HG02885 (cell line): ENCODE results near the gene CARM1.
"Not testable (repeated sequence)": the region's sequence is repeated elsewhere in the genome, so short reads cannot be mapped to it uniquely, and the experiment has no call there.

ENCODE experiments used
- ATAC-seq: cut with Tn5 transposase; IDR thresholded peaks from one replicate; pipeline ENCODE4 v1.9.1; 2021; ENCODE audit warnings: mild to moderate bottlenecking; ENCODE audit not compliant: unreplicated experiment, poor library complexity

CARM1 gene

DNA sequence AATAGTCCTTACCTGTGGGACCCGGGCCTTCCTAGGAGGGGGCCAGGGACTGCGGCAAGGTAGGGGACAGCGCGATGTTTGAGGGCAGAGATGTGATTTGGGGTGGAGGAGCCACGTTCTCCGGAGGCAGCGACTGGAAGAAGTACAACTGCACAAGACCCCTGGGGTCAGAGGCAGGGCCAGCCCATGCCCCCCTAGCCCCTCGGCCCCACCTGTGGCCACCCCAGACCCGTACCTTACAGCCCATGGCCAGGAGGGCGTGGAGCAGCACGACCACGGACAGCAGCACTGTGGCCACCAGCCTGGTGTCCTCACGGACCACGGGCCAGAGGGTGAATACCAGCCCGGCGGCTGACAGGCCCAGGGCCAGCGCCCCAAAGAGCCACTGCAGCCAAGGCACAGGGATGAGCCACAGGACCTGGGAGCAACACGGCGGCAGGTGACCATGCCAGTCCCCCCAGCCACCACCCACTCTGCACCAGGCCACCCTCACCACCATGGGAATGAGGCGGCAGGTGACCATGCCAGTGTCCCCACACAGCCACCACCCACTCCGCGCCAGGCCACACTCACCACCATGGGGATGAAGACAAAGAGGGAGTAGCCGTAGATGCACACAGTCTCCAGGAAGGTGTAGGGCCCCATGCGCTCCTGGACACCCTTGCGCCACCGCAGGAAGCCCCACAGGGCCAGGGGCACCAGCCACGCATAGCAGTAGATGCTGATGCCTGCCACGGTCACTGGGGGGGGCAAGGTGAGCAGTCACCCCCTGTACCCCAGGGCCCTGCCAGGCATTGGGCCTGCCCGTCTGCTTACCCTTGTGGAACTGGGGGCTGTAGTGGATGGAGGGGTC is 52.1 kb downstream of the CARM1 start:
- no peak for ATAC-seq

DNA sequence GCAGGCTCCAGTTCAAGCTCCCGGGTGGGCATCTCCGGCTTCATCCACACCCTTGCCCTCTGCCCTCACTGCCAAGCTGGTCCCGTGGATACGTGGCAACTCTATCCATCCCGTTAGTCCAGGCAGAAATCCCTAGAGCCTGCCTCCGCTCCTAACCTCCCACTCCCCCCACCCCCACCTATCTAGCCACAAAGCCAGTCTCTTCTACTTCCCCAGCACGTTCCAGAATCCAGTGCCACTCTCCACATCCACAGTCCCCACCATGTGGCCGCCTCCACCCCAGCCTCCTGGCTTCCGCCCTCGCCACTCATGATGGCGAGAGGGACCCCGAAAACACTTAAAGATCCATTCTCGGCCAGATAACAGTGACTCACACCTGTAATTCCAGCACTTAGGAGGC is 53.2 kb downstream of the CARM1 start:
- no peak for ATAC-seq

DNA sequence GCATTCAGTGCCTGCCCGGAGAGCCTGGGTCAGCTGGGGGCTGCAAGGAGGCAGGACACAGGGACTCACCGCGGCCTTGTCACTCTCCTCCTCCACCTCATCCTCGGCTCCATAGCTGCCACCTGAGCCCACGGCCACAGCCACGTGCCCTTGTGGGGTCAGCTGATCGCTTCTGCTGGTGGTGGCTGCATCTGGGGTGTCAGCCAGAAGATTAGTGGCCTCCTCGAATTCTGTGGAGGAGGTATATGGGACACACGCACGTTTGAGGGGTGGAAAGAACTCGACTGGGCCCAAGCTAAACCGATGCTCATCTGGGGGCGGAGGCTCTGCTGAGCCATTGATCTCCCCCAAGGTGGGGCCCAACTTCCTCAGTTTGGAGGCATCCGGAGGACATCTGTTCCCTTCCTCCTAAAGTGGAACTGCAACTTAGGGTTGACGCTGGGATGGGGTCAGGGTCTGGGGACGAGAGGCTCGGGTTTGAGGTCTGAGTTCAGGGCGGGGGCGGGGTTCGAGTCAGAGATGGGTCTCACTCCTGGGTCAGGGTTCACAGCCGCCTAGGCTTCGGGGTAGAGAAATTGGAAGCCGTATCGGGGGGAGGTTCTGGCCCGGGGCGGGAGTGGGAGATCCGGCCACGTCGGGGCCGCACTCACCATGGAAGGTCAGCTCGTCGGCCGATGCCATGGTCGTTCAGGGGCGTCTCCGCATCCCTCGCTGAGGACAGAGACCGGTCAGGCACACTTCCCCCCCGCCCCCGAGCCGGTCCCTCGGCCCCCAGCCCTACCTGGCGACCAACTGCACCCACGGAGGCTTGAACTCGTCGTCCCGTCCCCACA is 56.6 kb downstream of the CARM1 start:
- no peak for ATAC-seq

DNA sequence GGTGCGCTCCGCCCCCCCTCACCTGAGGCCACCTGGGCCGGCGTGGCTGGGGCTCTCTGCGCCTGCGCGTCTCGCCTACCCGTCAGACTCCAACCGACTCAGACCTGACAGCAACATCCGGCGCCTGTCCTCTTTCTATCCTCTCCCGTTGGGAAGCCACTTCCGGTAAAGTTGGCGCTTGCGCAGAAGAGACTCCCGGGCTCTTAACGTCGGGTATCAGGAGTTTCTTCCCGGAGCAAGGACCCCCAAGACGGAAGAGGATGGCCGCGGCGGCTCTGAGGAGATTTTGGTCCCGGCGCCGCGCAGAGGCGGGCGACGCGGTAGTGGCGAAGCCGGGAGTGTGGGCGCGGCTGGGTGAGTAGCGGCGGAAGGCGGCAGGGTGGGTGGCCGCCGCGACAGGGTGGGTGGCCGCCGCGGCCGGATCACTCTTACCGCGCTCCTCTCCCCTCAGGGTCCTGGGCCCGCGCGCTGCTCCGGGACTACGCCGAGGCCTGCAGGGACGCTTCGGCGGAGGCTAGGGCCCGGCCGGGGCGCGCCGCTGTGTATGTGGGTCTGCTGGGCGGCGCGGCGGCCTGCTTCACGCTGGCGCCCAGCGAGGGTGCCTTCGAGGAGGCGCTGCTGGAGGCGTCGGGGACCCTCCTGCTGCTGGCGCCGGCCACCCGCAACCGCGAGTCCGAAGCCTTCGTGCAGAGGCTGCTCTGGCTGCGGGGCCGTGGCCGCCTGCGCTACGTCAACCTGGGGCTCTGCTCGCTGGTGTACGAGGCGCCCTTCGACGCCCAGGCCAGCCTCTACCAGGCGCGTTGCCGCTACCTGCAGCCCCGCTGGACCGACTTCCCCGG is 57.4 kb downstream of the CARM1 start, which contains the start of the genes TIMM29 and YIPF2:
TIMM29 (plus strand) TSS at position 249 of the 839 bp plus-strand sequence; CDS start at position 261, 12 bp downstream.
YIPF2 (minus strand) TSS at position 77 of the 839 bp plus-strand sequence. CDS start 229 bp downstream, outside the sequence.
- ATAC-seq: peak; percentile 90

GRCh38 chr19:10929402-10929794 is 58.0 kb downstream of the CARM1 start:
- ATAC-seq: no peak

DNA sequence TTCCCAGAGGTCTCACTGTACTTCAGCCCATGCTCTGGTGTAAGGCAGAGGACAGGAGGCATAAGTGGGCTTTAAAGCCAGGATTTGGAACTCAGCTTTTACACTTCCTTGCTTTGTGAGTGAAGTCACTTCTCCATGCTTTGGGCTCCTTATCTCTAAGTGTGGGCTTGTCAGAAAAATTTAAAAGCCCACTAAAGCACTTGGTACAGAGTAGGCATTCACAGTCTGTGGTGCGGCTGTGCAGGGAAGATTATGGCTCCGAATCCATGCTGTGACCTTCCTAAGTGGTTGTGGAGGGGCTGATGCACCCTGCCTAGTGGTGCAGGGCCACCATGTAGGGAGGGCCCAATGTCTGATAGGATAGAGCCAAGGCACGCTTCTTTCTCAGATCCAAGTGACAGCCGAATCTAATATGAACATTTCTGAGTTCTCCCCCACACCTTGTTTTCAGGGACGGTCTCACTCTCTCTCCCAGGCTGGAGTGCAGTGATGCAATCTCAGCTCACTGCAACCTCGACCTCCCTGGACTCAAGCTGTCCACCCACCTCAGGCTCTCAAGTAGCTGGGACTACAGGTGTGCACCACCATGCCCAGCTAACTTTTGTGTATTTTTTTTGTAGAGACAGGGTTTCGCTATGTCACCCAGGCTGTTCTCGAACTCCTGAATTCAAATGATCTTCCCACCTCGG is 64.2 kb downstream of the CARM1 start:
- no peak for ATAC-seq

GRCh38 chr19:10936661-10937084 is 65.3 kb downstream of the CARM1 start:
- no peak for ATAC-seq

GRCh38 chr19:10941649-10942048 is 70.3 kb downstream of the CARM1 start:
- not testable (repeated sequence) for ATAC-seq

- ATAC-seq: not testable (repeated sequence)
Measured at GRCh38 chr19:10943412-10943811, 72.1 kb downstream of the CARM1 start.

GRCh38 chr19:10945264-10945663 is 73.9 kb downstream of the CARM1 start:
- ATAC-seq: no peak

GRCh38 chr19:10946958-10947657 is 75.8 kb downstream of the CARM1 start:
- ATAC-seq: no peak

- ATAC-seq: no peak
Measured at GRCh38 chr19:10952809-10953208, 81.5 kb downstream of the CARM1 start.

DNA sequence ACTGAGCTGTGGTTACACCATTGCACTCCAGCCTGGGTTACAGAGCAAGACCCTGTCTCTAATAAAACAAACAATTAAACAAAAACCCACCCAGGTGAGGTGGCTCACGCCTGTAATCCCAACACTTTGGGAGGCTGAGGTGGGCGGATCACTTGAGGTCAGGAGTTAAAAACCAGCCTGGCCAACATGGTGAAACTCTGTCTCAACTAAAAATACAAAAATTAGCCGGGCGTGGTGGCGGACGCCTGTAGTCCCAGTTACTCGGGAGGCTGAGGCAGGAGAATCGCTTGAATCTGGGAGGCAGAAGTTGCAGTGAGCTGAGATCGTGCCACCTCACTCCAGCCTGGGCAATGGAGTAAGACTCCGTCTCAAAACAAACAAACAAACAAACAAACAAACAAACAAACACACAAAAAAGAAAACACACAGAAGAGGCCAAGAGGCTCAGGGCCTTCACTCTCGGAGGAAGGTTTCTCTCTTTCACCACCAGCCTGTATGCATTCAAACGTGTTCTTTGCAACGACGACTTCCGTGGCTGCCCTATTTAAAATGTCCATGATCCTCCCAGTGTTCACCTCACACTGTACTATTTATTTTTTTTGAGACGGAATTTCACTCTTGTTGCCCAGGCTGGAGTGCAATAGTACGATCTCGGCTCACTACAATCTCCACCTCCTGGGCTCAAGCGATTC is 88.1 kb downstream of the CARM1 start:
- ATAC-seq: not testable (repeated sequence)

DNA sequence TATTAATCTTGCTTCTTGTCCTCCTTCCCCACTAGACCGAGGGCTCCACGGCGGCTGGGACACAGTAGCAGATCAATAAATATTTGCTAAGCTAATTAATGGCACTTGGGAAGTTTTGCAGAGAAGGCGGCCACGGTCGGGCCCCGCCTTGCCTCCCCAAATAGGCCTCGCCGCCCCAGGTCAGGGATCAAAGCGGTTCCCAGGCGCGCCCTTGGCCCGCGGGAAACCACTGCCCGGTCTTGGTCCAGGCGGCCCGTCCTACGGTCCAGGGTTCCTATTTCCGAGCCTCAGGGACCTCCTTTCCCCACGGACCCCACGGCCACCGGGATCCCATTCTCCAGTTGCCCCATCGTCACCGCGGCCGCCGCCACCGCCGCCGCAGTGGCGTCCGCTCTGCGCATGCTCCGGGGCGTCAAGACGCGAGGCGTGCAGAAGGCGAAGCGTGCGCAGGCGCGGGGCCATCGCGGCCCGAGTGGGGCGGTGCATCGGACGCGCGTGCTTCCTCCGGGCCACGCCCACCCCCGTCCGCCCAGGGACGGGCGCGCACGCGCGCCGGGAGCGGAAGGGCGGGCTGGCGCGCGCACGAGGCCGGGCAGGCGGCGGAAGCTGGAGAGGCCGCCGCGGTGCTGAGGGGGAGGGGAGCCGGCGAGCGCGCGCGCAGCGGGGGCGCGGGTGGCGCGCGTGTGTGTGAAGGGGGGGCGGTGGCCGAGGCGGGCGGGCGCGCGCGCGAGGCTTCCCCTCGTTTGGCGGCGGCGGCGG is 89.1 kb downstream of the CARM1 start, which contains the start of gene SMARCA4:
SMARCA4 (plus strand) TSS at position 717 of the 759 bp plus-strand sequence. CDS start 23,122 bp downstream, outside the sequence.
- ATAC-seq: peak; percentile 83

GRCh38 chr19:10961073-10961860 is 89.9 kb downstream of the CARM1 start:
- peak; percentile 36 for ATAC-seq

DNA sequence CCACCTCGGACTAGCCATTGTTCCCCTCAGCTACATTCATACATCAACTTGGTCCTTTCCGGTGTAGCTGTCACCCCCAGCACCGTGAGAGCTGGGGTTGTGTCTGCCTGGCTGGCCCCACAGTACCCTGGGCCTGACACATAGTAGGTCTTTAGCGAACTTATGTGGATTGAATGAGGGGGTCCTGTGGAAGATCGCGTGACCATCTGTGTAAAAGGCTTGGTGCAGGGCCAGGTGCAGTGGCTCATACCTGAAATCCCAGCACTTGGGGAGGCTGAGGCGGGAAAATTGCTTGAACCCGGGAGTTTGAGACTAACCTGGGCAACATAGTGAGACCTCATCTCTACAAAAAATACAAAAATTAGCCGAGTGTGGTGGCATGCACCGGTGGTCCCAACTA is 91.5 kb downstream of the CARM1 start:
- no peak for ATAC-seq

DNA sequence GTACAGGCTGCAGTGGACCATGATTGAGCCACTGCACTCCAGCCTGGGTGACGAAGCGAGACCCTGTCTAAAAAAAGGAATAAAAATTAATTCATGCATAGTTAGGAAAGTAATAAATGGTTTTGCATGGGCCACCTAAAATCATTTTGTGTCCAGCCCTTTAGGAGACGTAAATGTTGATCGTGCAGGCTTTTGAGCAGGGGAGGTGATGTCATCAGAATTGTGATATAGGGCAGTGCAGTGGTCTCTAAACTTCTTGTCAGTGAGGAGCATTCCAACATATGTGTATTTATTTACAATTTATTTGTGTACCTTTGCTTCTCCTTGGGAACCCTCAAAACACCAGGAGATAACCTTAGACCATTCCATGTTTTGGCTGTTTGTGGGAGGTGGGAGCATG is 92.5 kb downstream of the CARM1 start:
- no peak for ATAC-seq
